Activated T-cell treated with anti-CD3 and anti-CD28 coated beads, Interleukin-2, amount 50 U/mL, for 48 hours (primary cell): ENCODE results near the gene CEP164.

Experiments used
- DNase-seq, 2 experiments: peaks; one replicate each; pipeline ENCODE4 v3.0.0-alpha.2; 2020

CEP164 gene

DNA sequence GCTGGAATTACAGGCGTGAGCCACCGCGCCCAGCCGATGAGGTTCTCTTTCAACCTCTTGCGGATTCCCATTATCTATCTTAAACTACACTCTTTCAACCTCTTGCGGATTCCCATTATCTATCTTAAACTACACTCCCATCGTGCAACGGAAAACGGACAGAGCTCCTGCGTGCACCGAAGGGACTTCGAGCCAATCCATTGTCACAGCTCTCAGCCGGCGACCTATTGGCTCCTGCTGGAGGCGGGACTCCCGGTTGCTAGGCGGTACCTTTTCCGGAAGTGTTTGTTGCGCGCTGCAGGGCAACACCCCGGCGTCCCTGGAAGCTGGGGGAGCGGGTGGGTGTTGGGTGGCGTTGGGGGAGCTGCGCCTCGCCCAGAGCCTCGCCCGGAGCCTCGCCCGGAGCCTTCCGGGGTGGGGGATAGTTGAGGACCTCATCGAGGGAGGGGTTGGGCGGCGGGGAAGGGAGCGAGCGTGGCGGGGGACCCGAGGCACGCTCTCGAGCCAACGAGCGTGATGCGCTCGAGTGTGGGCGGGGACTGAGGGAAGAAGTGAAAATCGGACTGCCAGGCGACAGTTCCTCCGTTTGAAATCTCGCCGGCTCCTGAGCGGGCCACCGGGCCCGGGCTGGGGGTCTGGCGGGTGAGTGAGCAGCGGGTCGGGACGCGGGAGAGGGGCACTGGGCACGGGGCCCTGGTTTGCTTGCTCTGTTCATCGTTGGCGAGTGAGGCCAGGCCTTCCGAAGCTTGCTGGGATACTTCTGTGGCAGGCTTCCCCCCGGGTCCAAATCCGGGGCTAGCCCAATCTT, at the start of gene CEP164:
Gene CEP164, plus strand, starts transcription at position 288 of the 808 bp plus-strand sequence. CDS start 10,733 bp downstream, outside the sequence.
- DNase-seq, result peak; percentile 93 to 95

DNA sequence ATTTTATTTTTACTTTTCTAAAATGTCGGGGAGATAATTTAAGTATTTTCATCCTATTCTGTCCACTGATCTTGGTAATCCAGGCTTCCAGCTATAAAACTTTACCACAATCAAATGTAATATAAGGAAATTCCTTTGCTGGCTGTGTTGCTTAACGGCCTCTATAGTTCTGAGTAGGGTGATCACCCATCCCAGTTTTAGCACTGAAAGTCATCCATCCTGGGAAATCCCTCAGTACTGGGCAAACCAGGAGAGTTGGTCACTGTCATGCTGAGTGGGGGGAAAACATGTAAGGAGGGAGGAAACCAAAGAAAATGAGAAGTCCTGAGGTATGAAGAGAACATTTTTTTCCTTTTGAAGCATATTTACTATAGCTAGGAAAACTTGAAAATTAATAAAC, 49.3 kb upstream of the CEP164 start:
- no peak for DNase-seq

DNA sequence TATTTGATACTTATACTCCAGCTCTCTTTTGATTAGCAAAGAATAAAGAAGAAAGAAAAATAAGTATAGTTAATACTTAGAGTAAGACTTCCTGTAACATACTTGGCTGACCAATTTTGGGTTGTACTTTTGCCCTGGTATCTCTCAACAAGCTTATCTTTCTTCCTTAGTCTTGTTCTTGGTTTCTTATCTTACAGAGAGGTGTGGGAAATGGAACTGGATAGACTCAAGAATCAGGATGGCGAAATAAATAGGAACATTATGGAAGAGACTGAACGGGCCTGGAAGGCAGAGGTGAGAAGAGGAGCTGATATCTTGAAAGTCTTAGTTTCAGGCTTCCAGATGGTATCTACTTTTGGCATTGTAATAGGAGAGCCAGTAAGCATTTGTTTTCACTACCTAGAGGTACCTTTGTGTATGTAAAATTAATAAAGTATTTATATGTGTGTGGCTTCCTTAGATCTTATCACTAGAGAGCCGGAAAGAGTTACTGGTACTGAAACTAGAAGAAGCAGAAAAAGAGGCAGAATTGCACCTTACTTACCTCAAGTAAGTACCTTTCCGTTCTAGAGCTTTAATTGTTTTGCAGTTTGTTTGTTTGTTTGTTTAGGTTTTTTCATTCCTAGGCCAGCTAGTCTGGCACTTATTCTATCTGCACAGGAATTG, 47.8 kb upstream of the CEP164 start:
- no peak for DNase-seq

DNA sequence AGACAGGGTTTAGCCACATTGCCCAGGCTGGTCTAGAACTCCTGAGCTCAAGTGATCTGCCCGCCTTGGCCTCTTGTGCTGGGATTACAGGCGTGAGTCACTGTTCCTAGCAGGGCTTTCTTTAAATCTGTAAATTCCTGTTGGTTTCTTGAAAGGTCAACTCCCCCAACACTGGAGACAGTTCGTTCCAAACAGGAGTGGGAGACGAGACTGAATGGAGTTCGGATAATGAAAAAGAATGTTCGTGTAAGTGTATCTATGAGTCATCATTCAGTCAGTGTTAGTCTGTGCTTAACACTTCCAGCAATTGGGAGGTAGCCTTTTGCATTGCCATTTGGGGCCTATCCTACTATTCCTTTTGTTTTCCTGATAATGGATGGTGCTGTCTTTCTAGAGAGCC, 46.5 kb upstream of the CEP164 start:
- no peak for DNase-seq

DNA sequence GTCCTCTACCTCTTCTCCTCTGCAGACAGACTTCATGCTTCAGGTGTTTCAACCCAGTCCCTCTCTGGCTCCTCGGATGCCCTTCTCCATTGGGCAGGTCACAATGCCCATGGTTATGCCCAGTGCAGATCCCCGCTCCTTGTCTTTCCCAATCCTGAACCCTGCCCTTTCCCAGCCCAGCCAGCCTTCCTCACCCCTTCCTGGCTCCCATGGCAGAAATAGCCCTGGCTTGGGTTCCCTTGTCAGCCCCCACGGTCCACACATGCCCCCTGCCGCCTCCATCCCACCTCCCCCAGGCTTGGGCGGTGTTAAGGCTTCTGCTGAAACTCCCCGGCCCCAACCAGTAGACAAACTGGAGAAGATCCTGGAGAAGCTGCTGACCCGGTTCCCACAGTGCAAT, 45.8 kb upstream of the CEP164 start:
- no peak for DNase-seq

DNA sequence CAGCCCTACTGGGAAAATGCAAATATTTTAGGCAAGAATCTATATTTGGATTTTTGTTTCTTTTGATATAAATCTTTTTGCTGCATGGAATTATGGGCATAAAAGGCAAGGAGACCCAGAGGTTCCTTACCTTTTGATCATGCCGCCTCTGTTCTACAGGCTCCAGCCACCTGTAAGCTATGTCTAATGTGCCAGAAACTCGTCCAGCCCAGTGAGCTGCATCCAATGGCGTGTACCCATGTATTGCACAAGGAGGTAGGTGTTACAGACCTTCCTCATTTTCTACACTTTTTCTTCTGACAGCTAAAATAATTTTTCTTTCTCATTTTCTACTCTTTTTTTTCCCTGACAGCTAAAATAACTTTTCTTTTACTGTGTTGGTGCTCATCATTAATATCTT, 44.7 kb upstream of the CEP164 start:
- no peak for DNase-seq

DNA sequence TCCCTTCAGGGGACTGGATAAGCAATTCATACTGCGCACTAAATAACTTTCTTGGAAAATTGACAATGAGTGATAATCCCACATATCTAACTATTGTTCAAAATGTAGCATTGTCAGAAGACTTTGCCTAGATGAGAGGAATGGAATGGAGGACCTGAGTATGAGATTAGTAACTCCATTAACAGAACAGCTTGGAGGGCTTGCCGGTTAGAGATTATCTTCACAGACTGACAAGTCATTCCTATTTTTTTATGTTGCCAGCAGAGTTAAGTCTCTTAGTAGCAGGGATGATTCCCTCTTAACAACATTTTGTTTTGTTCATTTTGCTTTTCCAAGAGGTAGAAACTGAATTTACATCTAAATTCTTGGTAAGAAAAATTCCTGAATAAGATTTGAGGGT, 43.6 kb upstream of the CEP164 start:
- no peak for DNase-seq

DNA sequence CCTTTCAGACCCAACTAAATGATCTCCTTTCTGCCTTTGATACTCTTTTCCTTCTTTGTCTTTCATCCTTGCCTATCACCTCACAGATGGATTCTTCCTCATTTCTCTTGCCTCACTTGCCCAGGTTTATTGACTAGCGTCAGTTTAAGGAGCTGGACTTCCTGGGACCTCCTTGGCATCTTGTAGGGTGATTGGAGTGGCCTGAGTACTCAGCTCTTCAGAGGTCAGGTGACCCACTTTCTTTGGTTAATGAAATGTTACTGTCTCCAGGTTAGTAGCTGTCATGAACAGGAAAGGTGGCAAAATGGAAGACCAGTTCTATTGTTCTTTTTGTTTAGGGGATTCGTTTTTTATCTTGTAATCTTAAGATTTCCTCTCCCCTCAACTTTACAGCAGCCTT, 41.1 kb upstream of the CEP164 start:
- no peak for DNase-seq

DNA sequence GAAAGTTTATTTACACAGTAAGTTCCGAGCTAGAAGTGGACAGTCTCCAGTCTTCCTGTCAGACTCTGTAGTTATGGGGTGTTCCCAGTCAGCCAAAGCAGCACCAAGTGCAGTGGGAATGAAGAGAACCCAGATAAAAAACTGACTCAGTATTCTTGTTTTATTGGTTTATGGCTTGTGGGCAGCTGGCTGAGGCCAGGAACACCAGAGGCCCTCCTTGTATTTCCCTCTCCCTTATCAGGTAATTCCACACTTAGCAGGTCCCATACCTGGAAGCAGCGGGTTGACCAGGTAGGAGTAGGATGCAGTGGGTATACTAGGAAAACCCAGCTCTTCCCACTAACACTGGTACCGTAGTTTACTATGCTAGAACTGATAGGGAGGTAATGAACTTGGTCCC, 40.0 kb upstream of the CEP164 start:
- no peak for DNase-seq

DNA sequence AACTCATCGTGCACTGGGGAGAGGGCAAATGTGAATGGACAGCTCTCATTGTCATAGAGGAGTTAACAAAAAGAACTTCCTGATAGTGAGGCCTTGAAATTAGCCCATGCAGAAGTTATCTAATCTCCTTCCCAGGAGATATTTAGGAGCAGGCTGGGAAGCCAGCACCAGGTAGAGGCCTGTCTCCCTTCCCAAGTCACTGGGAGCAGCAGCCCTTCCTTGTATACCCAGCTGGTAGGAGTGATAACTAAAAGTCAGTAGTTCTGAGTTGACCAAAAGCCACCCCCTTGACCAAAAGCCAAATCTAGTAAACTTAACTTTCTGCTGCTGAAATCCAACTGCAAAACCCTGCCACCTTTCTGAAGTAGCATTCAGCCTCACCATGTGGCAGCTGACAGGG, 37.9 kb upstream of the CEP164 start:
- DNase-seq, result no peak

DNA sequence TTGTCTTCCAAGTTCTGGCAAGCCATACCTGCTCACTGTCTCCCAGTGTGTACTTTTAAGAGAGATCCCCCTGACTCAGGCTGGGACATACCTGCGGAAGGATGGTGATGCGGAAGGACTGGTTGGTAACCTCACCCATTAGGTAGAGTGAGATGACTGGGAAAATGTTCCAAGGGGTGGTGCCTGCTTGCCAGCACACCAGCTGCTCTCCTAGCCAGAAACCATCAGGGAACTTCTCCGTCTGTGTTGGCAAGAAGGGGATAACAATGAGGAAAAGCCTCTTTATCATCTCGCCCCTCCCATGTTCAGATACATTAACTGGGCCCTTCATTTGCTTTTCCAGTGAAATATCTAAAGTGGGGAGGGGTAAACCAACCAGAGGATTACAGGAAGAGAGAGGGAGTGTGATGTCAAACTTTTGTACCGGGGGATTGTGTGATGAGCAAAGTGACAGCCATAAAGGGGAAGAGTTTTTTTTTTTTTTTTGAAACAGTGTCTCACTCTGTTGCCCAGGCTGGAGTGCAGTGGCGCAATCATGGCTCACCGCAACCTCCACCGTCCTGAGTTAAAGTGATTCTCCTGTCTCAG, 36.8 kb upstream of the CEP164 start, which contains the start of gene BACE1-AS:
Gene BACE1-AS, plus strand, starts transcription at position 538 of the 588 bp plus-strand sequence.
- no peak for DNase-seq

DNA sequence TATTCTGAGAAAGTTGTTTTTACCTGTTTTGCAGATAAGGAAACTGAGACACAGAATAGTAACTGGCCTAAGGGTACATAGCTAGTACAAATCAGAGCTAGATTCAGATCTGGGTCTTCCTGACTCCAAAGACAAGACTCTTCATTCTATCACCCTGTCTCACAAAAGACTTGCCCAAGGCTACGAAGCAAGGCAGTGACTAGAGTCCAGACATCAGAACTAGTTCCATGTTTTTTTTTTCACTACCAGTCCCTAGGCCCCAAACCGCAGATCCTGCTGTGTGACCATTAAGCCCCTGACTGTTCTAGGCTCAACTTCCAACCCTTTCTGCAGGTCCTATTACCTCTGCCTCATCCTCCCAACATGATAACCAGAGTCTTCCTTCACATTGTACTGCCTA, 35.0 kb upstream of the CEP164 start:
- no peak for DNase-seq

DNA sequence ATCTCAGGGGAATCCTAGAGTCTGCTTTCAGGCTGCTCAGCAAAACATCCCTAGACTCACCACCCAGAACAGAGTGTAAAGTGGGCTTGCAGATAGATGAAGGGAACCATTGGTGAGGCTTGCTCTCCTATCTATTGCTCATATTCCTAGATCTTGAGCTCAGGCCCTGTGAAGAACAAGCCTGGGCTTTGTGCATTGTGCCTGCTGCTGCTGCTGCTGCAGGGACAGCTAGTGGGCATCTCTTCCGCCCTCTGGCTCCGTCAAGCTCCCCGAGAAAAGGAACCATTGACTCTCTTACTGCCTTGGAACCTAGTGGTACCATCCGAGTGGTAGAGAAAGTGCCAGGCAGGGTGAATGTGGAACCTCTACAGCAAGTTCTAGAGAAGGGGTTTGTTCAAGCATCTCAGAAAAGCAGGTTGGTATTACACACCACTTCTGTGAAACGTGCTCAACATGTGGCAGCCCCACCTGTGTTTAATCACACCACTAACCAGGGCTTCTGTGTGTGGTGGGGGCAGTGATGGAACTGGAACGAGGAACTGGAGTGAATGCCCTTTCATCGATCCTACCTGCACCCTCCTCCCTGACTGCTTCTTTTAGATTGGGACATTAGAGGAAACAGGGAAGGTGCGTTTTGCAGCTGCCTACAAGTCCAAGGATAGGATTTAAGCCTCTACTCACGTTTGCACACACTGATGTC, 32.1 kb upstream of the CEP164 start:
- no peak for DNase-seq

DNA sequence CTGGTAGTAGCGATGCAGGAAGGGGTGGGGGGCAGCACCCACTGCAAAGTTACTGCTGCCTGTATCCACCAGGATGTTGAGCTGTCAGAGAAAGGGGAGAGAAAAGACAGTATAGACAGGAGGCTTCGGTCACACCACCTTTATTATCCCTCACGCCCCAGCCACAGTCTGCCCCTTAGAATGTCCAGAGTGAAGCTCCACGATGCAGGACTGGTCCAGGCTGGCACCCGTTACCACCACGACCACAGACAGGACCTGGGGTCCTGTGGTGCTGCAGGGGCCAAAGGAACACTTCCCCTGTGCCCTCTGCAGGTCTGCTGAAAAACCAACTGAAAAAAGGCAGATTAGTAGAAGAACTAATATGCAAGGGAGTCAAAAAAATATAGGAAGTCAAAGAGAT, 30.8 kb upstream of the CEP164 start:
- DNase-seq, result no peak

DNA sequence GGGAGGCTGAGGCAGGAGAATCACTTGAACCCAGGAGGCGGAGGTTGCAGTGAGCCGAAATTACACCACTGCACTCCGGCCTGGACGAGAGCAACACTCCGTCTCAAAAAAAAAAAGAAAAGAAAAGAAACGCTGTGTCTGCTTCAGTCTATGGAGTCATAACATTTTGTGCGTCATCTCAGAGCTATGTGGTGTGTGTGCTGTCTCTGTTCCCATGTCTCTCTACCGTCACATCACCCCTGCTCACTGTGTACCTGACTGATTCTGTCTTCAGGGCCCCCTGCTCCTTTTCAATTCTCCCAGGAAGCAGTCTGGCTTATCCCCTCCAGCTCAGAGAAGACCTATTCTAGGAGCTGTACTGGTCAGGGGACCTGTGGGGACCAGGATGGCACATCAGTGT, 29.5 kb upstream of the CEP164 start:
- no peak for DNase-seq

DNA sequence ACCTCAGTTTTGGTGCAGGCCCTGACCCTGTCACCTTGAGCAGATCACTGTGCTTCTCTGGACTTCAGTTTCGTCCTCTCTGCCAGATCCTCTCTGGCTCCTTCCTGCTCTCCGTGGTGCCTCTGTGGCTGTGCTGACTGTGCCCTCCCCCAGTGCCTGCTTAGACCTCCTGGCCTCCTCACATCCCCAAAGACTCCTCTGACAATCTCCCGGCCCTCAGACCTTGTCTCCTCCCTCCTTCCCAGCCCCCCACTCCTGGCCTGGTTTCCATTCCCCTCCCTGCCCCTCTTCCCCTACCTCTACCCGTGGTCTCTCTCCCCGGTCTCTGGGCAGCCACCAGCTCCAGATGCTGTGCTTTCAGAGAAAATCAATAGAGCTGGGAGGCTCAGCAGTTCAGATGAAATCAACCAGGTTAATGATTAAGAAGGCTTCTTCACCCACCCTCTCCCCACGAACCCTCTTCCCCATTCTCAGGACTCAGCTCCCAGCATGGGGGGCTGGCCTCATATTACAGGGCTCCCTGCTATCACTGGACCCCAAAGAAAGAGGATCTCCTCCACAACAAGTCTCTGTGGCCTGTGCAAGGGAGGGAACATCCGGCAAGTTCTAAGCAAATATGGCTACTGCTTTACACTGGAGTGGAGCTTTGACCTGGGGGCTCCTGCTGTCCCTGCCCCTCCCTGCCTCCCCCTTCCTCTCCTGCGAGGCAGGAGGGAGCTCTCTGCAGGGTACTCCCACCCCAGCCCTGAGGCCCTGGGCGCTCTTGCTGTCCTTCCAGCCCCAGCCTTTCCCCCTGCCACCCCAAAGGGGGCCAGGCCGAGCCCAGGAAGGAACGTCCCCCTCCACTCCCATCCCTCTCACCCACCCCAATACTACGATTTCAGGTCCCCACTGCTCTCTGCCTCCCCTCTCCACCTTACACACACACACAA, 28.0 kb upstream of the CEP164 start:
- no peak for DNase-seq

DNA sequence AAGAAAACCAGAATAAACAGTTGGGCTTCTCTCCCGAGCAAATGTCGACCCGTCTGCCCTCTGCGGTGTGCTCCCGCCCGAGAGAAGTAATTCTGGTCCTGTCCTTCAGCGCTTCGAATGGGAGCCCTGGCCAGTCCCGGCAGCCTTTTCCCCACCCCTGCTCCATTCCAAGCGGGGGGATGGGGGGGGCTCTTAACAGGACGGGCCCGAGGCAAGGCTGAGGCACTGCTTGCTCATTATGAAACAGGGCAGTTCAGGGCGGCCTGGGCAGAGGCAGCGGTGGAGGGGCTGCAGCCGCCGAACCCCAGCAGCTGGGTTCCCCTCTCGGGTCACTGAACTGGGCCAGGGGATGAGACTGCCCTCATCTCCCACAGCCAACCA, 27.4 kb upstream of the CEP164 start:
- DNase-seq, result no peak

DNA sequence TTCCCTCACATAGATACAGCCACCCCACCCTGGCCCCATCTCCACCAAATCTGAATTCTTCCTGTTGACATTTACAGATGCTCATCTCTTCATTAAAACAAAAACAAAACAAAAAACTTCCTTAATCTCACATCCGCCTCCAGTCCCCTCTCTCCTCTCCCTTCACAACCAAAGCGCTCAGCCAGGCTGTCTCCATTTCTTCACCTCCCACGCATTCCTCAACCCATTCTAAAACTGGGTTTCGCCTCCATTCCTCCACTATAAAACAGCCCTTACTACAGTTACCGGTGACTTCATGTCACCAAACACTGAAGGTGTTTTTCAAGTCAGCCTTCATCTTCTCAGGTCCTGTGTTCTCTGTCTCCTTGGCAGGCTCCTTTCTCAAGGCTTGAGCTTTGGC, 26.9 kb upstream of the CEP164 start:
- no peak for DNase-seq

DNA sequence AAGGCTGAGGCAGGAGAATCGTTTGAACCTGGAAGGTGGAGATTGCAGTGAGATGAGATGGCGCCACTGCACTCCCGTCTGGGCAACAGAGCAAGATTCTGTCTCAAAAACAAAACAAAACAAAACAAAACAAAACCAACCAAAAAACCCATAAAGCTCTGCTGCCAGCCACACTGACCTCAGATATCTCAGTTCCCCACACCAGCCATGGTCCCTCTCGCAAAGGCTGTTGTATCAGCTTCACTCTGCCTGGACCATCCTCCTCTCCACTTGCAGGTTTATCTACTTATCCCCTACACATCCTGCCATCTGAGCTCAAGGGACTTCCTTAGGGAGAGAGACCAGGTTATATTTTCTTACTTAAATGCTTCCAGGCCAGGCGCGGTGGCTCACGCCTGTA, 25.4 kb upstream of the CEP164 start:
- DNase-seq, result no peak

DNA sequence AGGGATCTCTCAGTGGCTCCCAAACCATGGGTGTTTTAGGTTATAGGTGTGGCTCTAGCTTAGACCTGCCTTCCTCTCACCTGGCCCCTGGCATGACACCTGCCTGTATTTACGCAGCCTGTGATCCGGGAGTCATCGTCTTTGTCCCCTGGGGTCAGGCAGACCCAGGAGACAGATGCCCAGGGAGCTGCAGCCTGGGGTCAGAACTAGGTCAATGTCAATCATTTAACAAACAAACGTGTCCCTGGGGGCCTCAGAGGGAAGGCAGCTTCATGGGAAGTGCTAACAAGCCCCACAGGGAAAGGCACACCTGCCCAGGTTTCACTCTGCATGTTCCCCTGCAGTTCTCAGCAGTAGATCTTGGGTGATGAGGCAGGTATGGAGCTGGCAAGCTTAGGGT, 24.6 kb upstream of the CEP164 start:
- no peak for DNase-seq

DNA sequence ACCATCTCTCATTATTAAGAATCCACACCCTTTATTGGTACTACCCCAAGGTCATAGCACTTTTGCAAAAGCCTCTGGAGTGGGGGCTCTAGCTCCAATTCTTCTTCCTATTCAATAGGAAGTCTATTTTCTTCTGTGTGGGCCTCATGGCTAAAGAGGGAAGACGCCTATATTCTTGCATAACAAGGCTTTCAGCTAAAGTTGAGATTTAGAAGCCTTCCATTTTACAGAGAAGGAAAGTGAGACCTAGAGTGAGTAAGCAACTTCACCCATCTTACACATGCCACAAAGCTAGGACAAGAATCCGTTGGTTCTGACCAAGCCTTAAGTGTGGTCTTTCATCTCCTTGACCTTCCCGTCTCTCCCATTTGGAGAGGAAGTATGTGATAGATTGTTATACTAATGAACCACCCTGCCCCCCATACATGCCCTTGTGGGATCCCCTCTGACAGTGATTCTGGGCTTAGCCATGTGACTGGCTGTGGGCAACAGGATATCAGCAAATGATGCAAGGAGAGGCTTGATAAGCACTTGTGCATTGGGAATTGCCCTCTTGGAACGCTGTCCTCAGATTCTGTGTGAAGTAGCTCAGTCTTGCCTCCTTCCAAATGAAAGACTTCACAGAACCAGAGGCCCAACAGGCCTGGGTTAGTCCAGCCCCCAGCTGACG, 23.9 kb upstream of the CEP164 start:
- DNase-seq, result no peak

DNA sequence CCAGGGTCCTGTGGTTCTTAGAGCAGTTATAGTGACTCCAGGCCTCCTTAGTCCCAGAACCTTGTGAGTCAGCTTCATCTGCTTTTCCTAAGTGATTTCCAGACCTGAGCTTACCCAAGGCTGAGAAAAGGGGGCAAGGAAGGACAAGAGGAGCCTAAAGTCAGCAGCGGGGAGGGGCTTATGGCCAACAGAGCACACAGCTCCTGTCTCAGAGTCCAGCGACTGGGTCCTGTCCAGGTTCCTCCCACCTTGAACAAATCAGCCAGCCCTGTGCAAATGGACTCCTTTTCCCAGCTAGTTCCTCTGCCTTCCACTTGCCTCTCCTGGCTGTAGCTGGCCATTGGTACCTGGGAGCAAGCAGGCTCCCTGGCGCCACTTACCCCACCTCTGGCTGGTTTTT, 22.5 kb upstream of the CEP164 start:
- no peak for DNase-seq
